Measurements from ENCODE around the gene NKAPL. TPM values are rescaled to one million over a fixed set of nuclear protein-coding genes. Genes with fewer than 3 reads are reported as not detected.

Gene NKAPL
- total and polyA plus RNA-seq, 2 of the 13 experiments (the other 11 are each of a cell fraction or from before 2014, with no cell fraction given): not detected

DNA sequence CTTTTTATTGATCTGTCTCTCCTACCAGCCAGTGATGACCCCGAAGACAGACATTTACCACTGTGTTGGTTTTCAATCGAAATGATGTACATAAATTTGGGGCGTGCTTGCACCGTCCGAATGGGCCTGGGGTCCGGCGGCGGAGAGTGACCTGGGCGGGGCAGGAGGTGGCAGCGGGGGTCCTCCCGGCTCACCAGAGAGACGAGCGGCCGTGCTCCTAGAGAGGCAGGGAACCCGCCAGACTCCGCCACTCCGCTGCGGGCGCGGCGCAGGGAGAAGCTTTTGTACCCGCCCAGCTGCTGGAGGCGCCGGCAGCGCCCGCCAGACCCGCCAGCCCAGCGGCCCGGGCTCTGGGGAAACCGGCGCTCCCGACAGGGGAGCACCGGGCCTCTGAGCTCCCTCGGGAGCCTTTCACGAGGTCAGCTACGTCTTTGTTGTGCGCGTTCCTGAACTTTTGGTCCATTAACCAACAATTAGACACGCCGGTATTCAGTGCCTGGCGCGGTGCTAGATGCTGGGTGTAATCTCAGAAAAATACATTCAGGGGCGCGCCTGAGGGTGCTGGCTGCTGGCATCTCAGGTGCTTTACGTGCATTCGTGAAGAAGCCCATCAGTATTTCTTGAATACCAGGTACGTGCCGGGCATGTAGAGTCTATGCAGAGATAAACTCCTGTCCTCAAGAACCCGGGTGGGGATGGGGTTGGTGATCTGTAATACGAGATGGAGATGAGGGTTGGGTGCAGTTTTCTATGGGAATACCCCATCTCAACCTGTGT, 22.4 kb downstream of the NKAPL start, which contains the start of gene PGBD1 (continued):
- no peak for TF ChIP-seq ZBTB2 (CRISPR knock-in tag; IDR thresholded peaks at IDR 0.05; ENCODE audit: low read depth)
- no peak for TF ChIP-seq ARHGAP35 (CRISPR knock-in tag; IDR thresholded peaks at IDR 0.05; ENCODE audit: borderline replicate concordance)
- TF ChIP-seq ZFP82 (CRISPR knock-in tag; IDR thresholded peaks at IDR 0.05; ENCODE audit: borderline replicate concordance): no peak
- TF ChIP-seq NRL (CRISPR knock-in tag; IDR thresholded peaks at IDR 0.05; ENCODE audit: borderline replicate concordance): peak; percentile 79; the same call in 1 of the 2 replicates
- no peak for TF ChIP-seq LCORL (IDR thresholded peaks at IDR 0.05)
- peak; percentile 93 for TF ChIP-seq LCORL (CRISPR knock-in tag; IDR thresholded peaks at IDR 0.05)
- TF ChIP-seq ZNF788 (CRISPR knock-in tag; IDR thresholded peaks at IDR 0.05; ENCODE audit: borderline replicate concordance): peak; percentile 86; the same call in 1 of the 2 replicates
- no peak for TF ChIP-seq ZNF317 (CRISPR knock-in tag; IDR thresholded peaks at IDR 0.05)
- TF ChIP-seq HHEX (CRISPR knock-in tag; IDR thresholded peaks at IDR 0.05): no peak
- TF ChIP-seq ZBTB49 (CRISPR knock-in tag; IDR thresholded peaks at IDR 0.05; ENCODE audit: borderline replicate concordance): no peak
- no peak for TF ChIP-seq ZNF207 (IDR thresholded peaks at IDR 0.05; ENCODE audit: borderline replicate concordance)
- TF ChIP-seq, protein P1, sequence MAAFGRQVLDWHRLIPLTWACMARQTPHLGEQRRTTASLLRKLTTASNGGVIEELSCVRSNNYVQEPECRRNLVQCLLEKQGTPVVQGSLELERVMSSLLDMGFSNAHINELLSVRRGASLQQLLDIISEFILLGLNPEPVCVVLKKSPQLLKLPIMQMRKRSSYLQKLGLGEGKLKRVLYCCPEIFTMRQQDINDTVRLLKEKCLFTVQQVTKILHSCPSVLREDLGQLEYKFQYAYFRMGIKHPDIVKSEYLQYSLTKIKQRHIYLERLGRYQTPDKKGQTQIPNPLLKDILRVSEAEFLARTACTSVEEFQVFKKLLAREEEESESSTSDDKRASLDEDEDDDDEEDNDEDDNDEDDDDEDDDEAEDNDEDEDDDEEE (CRISPR knock-in tag; IDR thresholded peaks at IDR 0.05): no peak
- TF ChIP-seq NR2F1 (CRISPR knock-in tag; IDR thresholded peaks at IDR 0.05): no peak; a peak in 1 of 4 replicates
- TF ChIP-seq ZKSCAN5 (CRISPR knock-in tag; IDR thresholded peaks at IDR 0.05): no peak
- TF ChIP-seq SP5 (CRISPR knock-in tag; IDR thresholded peaks at IDR 0.05; ENCODE audit: borderline replicate concordance, low read depth): peak; percentile 74; the same call in 1 of the 2 replicates
- peak; percentile 81; the same call in 1 of the 2 replicates for TF ChIP-seq IKZF5 (CRISPR knock-in tag; IDR thresholded peaks at IDR 0.05)
- TF ChIP-seq DNMT1 (CRISPR knock-in tag; IDR thresholded peaks at IDR 0.05): no peak
- TF ChIP-seq NFKB2 (CRISPR knock-in tag; IDR thresholded peaks at IDR 0.05; ENCODE audit: borderline replicate concordance): peak; percentile 73; the same call in 1 of the 2 replicates
- peak; percentile 40; the same call in 1 of the 2 replicates for TF ChIP-seq ZNF205 (CRISPR knock-in tag; IDR thresholded peaks at IDR 0.05)
- TF ChIP-seq MLXIP (CRISPR knock-in tag; IDR thresholded peaks at IDR 0.05; ENCODE audit: borderline replicate concordance): no peak

Measured in HepG2 (cell line).